Choroid plexus epithelial cell (primary cell): Measurements from ENCODE around the gene FH.

Experiments
- DNase-seq: peaks from one replicate; pipeline ENCODE4 v3.0.0-alpha.2; 2010; ENCODE audit warnings: low read depth
- H3K4me3 ChIP-seq: 2 replicates; pipeline ENCODE4 v1.5.1; 2011; ENCODE audit warnings: low read depth, mild to moderate bottlenecking, control low read depth, low read length, moderate library complexity
- CTCF ChIP-seq: conservative IDR thresholded peaks from 2 replicates; pipeline ENCODE4 v1.5.1; 2011; ENCODE audit warnings: low read depth, mild to moderate bottlenecking, control low read depth, inconsistent platforms, low read length, moderate library complexity

Gene FH

GRCh38 chr1:241553886-241554592 is 34.5 kb upstream of the FH start:
- no peak for TF ChIP-seq CTCF
- no peak for DNase-seq
- H3K4me3 ChIP-seq: no peak overlapping the region

- TF ChIP-seq CTCF: no peak
- no peak overlapping the region for H3K4me3 ChIP-seq
- DNase-seq: no peak
Measured at GRCh38 chr1:241551759-241552638, 32.4 kb upstream of the FH start.

- no peak for TF ChIP-seq CTCF
- DNase-seq: no peak
- no peak overlapping the region for H3K4me3 ChIP-seq
Measured at GRCh38 chr1:241550318-241550717, 30.8 kb upstream of the FH start.

GRCh38 chr1:241548008-241548407 is 28.5 kb upstream of the FH start:
- no peak for DNase-seq
- no peak overlapping the region for H3K4me3 ChIP-seq
- TF ChIP-seq CTCF: no peak

- DNase-seq: no peak
- no peak for TF ChIP-seq CTCF
- H3K4me3 ChIP-seq: no peak overlapping the region
Measured at GRCh38 chr1:241542199-241542907, 22.8 kb upstream of the FH start.

- TF ChIP-seq CTCF: no peak
- no peak overlapping the region for H3K4me3 ChIP-seq
- DNase-seq: no peak
Measured at GRCh38 chr1:241536969-241537368, 17.4 kb upstream of the FH start.
